Adrenal gland (tissue), 12 donors: ENCODE data around the gene CES1. TPM values are rescaled to one million over a fixed set of nuclear protein-coding genes. Genes with fewer than 3 reads are reported as not detected.

ENCODE experiments used
- DNase-seq, 7 donors: peaks; one replicate each; pipeline ENCODE4 v3.0.0-alpha.2; 2019 to 2020
- H3K27ac ChIP-seq, 5 donors: fragments of 200-600 bp; sonication (generic) in 4 of 5; 1 replicate in 3 of 5; 2 replicates in 2 of 5; pipeline versions ENCODE4 v1.5.1 to v1.8.0; 2016 to 2020; ENCODE audit warnings: mild to moderate bottlenecking in 1 of 5
- H3K27me3 ChIP-seq: fragments of 200-600 bp; 2 replicates; pipeline ENCODE4 v1.8.0; 2021
- H3K36me3 ChIP-seq, 2 donors: fragments of 200-600 bp; replicated peaks in 1 of 2; 1 replicate in 1 of 2; 2 replicates in 1 of 2; pipeline versions ENCODE4 v1.5.1 to v1.8.0; 2018 to 2022
- H3K4me1 ChIP-seq, 2 donors: fragments of 200-600 bp; replicated peaks in 1 of 2; 1 replicate in 1 of 2; 2 replicates in 1 of 2; pipeline versions ENCODE4 v1.5.1 to v1.8.0; 2018 to 2021
- H3K4me3 ChIP-seq, 4 donors: fragments of 200-600 bp; sonication (generic) in 3 of 4; one replicate each; pipeline ENCODE4 v1.5.1; 2016 to 2018
- H3K9me3 ChIP-seq, 3 donors: fragments of 200-600 bp; sonication (generic) in 1 of 3; replicated peaks in 1 of 3; 1 replicate in 2 of 3; 2 replicates in 1 of 3; pipeline versions ENCODE4 v1.5.1 to v1.8.0; 2016 to 2021
- CTCF ChIP-seq, 6 experiments: fragments of 450-650 bp in 4 of 6; fragments of 200-600 bp in 2 of 6; sonication (generic) in 1 of 6; IDR thresholded peaks; 1 replicate in 5 of 6; 2 replicates in 1 of 6; pipeline versions ENCODE4 v1.5.1 to v1.8.0; 2016 to 2021; ENCODE audit warnings: antibody characterized with exemption in 6 of 6, mild to moderate bottlenecking in 2 of 6, moderate library complexity in 1 of 6
- POLR2A ChIP-seq, 2 donors: fragments of 450-650 bp; IDR thresholded peaks; one replicate each; pipeline ENCODE4 v1.6.1; 2017; ENCODE audit warnings: antibody characterized with exemption in 2 of 2, mild to moderate bottlenecking in 2 of 2, moderate library complexity in 1 of 2
- WGBS, 4 donors: extraction: QIAGEN DNeasy Blood & Tissue Kit in 2 of 4; methylation state at CpG; one replicate each; pipeline versions ENCODE4 v1.1.5 to v1.1.7; 2013 to 2017; 5-methylcytosine and 5-hydroxymethylcytosine counted together
- intact Hi-C, 2 donors: fragments of 100-400 bp; cut with DNase I; formaldehyde crosslinking; loops; one replicate each; pipeline versions ENCODE4 v1.14.1 to v1.15.0; 2022 to 2023
- polyA plus RNA-seq, 3 donors: library from polyadenylated mRNA; stranded (reverse); fragments of 200-250 nt in 2 of 3; fragments of 350-450 nt in 1 of 3; fragmentation: Illumina TruSeq in 1 of 3; extraction: RNeasy Lipid Tissue Mini Kit (QIAGEN cat#74804) in 1 of 3; gene quantifications; one replicate each; pipeline ENCODE4 v1.2.3, GENCODE V29; 2013 to 2014
- total RNA-seq, 9 donors: library from RNA; depleted of rRNA in 4 of 9; stranded (reverse); fragments of >200 nt in 4 of 9; fragments of 120-200 nt in 1 of 9; fragmentation: NEBNext Ultra II Directional in 1 of 9; extraction: Animal tissue kit (Norgen Biotek cat#: 25700) in 1 of 9; gene quantifications; one replicate each; pipeline versions ENCODE4 v1.1.0 to v1.2.4, GENCODE V29; 2013 to 2023
- donor health status: healthy with polysubstance abuse.
- donor health status: Bipolar disorder and iron deficiency.
- donor health status: DM: yes; HTN: yes; CAD: no.
- donor health status: DM: no; HTN: no; CAD: no.
- donor health status: DM: no; HTN: no; CAD: no.
- donor health status: DM: yes; HTN: yes; CAD: no.

Gene CES1
- total and polyA plus RNA-seq, 12 donors: 0.11 to 103 (median 18.9) TPM

DNA sequence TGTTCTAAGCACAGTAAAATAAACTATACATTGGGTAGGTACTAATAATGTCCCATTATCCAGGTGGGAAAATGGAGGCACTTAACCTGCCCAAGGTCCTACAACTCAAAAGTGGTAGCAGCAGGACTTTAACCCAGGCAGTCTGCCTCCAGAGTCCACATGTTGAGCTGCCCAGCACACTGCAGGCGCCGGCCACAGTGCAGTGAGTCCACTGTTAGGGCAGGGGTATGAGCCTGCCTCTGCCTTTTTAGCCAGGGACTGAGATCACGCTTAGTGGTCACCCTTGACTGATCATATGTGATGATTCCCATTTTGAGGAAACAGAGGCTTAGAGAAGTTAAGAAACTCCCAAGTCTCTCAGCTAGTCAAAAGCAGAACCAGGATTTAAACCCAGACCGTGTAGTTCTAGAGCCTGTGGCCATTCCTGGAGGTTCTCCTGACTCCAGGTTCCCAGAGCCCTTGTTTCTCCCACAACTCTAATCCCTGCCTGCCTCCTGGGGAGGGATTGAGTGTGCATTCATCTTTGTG, 8.4 kb downstream of the CES1 start:
- no peaks in the 10 kb centered on the region for H3K4me1 ChIP-seq

DNA sequence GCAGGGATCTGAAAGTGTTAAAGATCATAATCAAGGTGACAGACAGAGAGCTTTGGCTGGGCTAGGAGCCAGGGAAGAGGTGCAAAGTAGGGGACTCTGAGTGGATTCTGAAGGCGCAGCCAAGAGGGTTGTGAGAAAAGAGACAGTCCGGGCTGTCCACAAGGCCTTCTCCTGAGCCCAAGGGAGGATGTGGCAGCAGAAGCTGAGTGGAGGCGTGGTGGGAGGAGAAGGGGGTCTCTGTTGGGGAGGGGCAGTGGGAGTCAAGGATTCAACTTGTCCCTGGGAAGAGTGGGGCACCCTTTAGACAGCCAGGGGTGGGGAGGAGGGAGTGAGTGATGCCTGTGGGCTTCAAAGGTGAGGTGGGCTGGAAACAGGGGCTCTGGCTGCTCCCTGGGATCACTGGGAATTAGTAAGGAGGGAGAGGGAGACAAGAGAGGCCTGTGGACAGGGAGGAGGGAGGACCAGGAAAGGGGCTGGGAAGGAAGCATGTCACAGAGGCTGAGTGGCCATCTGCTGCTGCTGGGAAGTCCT, 10.6 kb downstream of the CES1 start:
- Histone ChIP-seq H3K36me3 (no peaks in the 10 kb centered on the region), H3K4me3 (no peak overlapping the region), H3K9me3 (no peaks in the 10 kb centered on the region), H3K4me1 (no peaks in the 10 kb centered on the region), H3K27me3 (no peaks in the 10 kb centered on the region), H3K27ac (no peak overlapping the region)
- 58 to 72% (median 67%) methylated on average over 3 of the region's 3 CpGs for WGBS, 4 donors
- peak in 1 of 7 donors; percentile 31 for DNase-seq
- TF ChIP-seq POLR2A (IDR thresholded peaks at IDR 0.05): no peak
- TF ChIP-seq CTCF (IDR thresholded peaks at IDR 0.05): no peak
- intact Hi-C loops: no loop called here

More for the DNA sequence above, 8.4 kb downstream of the CES1 start:
- Histone ChIP-seq H3K36me3 (no peaks in the 10 kb centered on the region), H3K27me3 (no peaks in the 10 kb centered on the region), H3K9me3 (no peaks in the 10 kb centered on the region), H3K4me3 (no peak overlapping the region), H3K27ac (no peak overlapping the region)
- intact Hi-C loops: no loop called here
- 73 to 84% (median 84%) methylated on average over 3 to 4 of the region's 4 CpGs for WGBS, 4 donors
- TF ChIP-seq CTCF (IDR thresholded peaks at IDR 0.05) (no peak), POLR2A (IDR thresholded peaks at IDR 0.05) (no peak)
- DNase-seq: peak in 1 of 7 donors; percentile 13

DNA sequence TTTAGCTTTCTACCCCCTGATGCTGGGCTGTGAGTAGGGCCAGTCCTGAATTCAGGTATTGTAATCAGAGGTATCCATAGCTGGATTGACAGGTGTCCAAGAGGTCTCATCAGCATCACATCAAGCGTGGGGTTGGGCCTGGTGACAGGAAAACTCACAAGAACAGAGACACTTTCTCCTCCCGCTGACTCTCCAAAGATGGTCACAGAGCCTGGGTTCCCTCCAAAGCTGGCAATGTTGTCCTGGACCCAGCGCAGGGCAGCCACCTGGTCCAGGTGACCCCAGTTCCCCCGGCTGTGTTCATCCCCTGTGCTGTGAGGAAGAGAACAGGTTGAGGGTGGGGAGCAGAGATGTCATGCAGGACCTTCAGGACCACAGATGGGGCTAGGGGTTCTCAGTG, 11.7 kb downstream of the CES1 start:
- Histone ChIP-seq H3K27me3 (no peaks in the 10 kb centered on the region), H3K4me3 (no peak overlapping the region), H3K36me3 (no peaks in the 10 kb centered on the region), H3K4me1 (no peaks in the 10 kb centered on the region), H3K9me3 (no peaks in the 10 kb centered on the region), H3K27ac (no peak overlapping the region)
- peak in 1 of 7 donors; percentile 13 for DNase-seq
- intact Hi-C loops: no loop called here
- TF ChIP-seq POLR2A (IDR thresholded peaks at IDR 0.05): no peak
- no peak for TF ChIP-seq CTCF (IDR thresholded peaks at IDR 0.05)
- 85 to 94% (median 87%) methylated on average over 2 to 4 of the region's 4 CpGs; no CpG with 5 or more reads in 1 of the 4 donors for WGBS, 4 donors

DNA sequence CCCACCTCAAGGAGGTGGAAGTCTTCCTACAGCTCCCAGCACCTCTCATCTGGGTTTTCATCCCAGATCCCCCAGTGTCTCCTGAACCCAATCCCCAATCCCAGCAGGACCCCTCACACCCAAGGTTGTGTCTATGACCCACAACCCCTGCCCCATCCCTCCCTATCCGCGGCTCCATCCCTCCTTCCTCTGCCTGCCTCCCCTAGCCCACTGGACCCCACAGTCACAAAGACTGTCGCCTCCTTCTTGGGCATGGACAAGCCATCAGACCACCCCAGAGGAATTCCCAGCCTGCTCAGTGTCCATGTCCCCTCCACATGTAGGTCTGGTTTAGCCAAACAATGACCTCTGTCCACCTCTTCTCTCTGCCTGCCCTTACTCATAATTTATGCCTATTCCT, 12.3 kb downstream of the CES1 start:
- DNase-seq: peak in 1 of 7 donors; percentile 13
- no peaks in the 10 kb centered on the region for H3K4me1 ChIP-seq
- WGBS, 4 donors: 77 to 91% (median 81%) methylated on average over 3 of the region's 3 CpGs
- H3K36me3 ChIP-seq: no peaks in the 10 kb centered on the region
- no peaks in the 10 kb centered on the region for H3K9me3 ChIP-seq
- TF ChIP-seq CTCF (IDR thresholded peaks at IDR 0.05) (no peak), POLR2A (IDR thresholded peaks at IDR 0.05) (no peak)
- intact Hi-C loops: no loop called here
- no peaks in the 10 kb centered on the region for H3K27me3 ChIP-seq
- no peak overlapping the region for H3K4me3 ChIP-seq
- no peak overlapping the region for H3K27ac ChIP-seq
